Trophoblast cell (in vitro differentiated cells and primary cell): ENCODE data around the gene ASZ1.

Experiments
- DNase-seq, 2 donors: peaks; one replicate each; pipeline ENCODE4 v3.0.0-alpha.2; 2016
- H2AFZ ChIP-seq: 2 replicates; pipeline ENCODE4 v1.6.1; 2013; ENCODE audit warnings: low read length, moderate library complexity, mild to moderate bottlenecking; ENCODE audit not compliant: insufficient read depth, poor library complexity
- H2AK5ac ChIP-seq: 2 replicates; pipeline ENCODE4 v1.6.1; 2013; ENCODE audit warnings: mild to moderate bottlenecking, low read length
- H2BK120ac ChIP-seq: 2 replicates; pipeline ENCODE4 v1.6.1; 2013; ENCODE audit warnings: low read length, mild to moderate bottlenecking, moderate library complexity; ENCODE audit not compliant: insufficient read depth, poor library complexity
- H2BK12ac ChIP-seq: 2 replicates; pipeline ENCODE4 v1.6.1; 2013; ENCODE audit warnings: mild to moderate bottlenecking, low read length, moderate library complexity
- H2BK5ac ChIP-seq: 2 replicates; pipeline ENCODE4 v1.6.1; 2013; ENCODE audit warnings: low read length, low read depth, moderate library complexity, mild to moderate bottlenecking; ENCODE audit not compliant: poor library complexity
- H3K14ac ChIP-seq: 2 replicates; pipeline ENCODE4 v1.6.1; 2013; ENCODE audit warnings: mild to moderate bottlenecking, low read length
- H3K18ac ChIP-seq: 2 replicates; pipeline ENCODE4 v1.6.1; 2013; ENCODE audit warnings: mild to moderate bottlenecking, low read length
- H3K23ac ChIP-seq: 2 replicates; pipeline ENCODE4 v1.6.1; 2013; ENCODE audit warnings: low read length
- H3K27ac ChIP-seq: 2 replicates; pipeline ENCODE4 v1.5.1; 2013; ENCODE audit warnings: low read depth, mild to moderate bottlenecking, inconsistent platforms, low read length, moderate library complexity
- H3K27me3 ChIP-seq: 2 replicates; pipeline ENCODE4 v1.6.1; 2013; ENCODE audit warnings: inconsistent platforms, mild to moderate bottlenecking, low read length, moderate library complexity; ENCODE audit not compliant: insufficient read depth
- H3K36me3 ChIP-seq, 2 experiments: 1 replicate in 1 of 2; 2 replicates in 1 of 2; pipeline ENCODE4 v1.6.1; 2013; ENCODE audit warnings: low read length in 2 of 2, mild to moderate bottlenecking in 2 of 2, moderate library complexity in 1 of 2; ENCODE audit not compliant: insufficient read depth in 2 of 2, control insufficient read depth in 1 of 2
- H3K4ac ChIP-seq: 2 replicates; pipeline ENCODE4 v1.6.1; 2013; ENCODE audit warnings: low read depth, mild to moderate bottlenecking, low read length, moderate library complexity
- H3K4me1 ChIP-seq, 2 experiments: 1 replicate in 1 of 2; 2 replicates in 1 of 2; pipeline ENCODE4 v1.6.1; 2013; ENCODE audit warnings: low read length in 2 of 2, mild to moderate bottlenecking in 2 of 2, moderate library complexity in 1 of 2; ENCODE audit not compliant: insufficient read depth in 2 of 2, control insufficient read depth in 1 of 2
- H3K4me2 ChIP-seq: 2 replicates; pipeline ENCODE4 v1.6.1; 2013; ENCODE audit warnings: inconsistent platforms, mild to moderate bottlenecking, low read length, moderate library complexity
- H3K4me3 ChIP-seq: 2 replicates; pipeline ENCODE4 v1.5.1; 2013; ENCODE audit warnings: mild to moderate bottlenecking, low read depth, low read length, inconsistent platforms
- H3K79me1 ChIP-seq: one replicate; pipeline ENCODE4 v1.6.1; 2013; ENCODE audit warnings: low read length
- H3K79me2 ChIP-seq: 2 replicates; pipeline ENCODE4 v1.6.1; 2013; ENCODE audit warnings: low read length, mild to moderate bottlenecking; ENCODE audit not compliant: control insufficient read depth, insufficient read depth, poor library complexity
- H3K9ac ChIP-seq: 2 replicates; pipeline ENCODE4 v1.6.1; 2013; ENCODE audit warnings: mild to moderate bottlenecking, low read length
- H3K9me3 ChIP-seq: 2 replicates; pipeline ENCODE4 v1.6.1; 2013; ENCODE audit warnings: low read depth, mild to moderate bottlenecking, control low read depth, inconsistent platforms, low read length; ENCODE audit not compliant: insufficient read depth
- H4K12ac ChIP-seq: 2 replicates; pipeline ENCODE4 v1.6.1; 2013; ENCODE audit warnings: low read depth, mild to moderate bottlenecking, low read length, moderate library complexity
- H4K8ac ChIP-seq: 2 replicates; pipeline ENCODE4 v1.6.1; 2013; ENCODE audit warnings: low read depth, mild to moderate bottlenecking, low read length, moderate library complexity
- H4K91ac ChIP-seq: one replicate; pipeline ENCODE4 v1.6.1; 2013; ENCODE audit warnings: low read depth, mild to moderate bottlenecking, low read length, moderate library complexity
- WGBS: extraction: QIAGEN DNeasy Blood & Tissue Kit; methylation state at CpG from one replicate; pipeline ENCODE4 v1.1.7; 2013; ENCODE audit warnings: missing lambda C conversion rate; ENCODE audit not compliant: insufficient read length, insufficient coverage; ENCODE audit errors: extremely low coverage; 5-methylcytosine and 5-hydroxymethylcytosine counted together

Gene ASZ1

GRCh38 chr7:117381362-117381761 is 45.9 kb downstream of the ASZ1 start:
- no peak overlapping the region for H2BK120ac ChIP-seq
- no peaks in the 10 kb centered on the region for H3K9me3 ChIP-seq
- H4K12ac ChIP-seq, result no peak overlapping the region
- no peak overlapping the region for H4K91ac ChIP-seq
- H3K23ac ChIP-seq, result no peak overlapping the region
- no peak overlapping the region for H2AK5ac ChIP-seq
- no peak overlapping the region for H3K27ac ChIP-seq
- no peak overlapping the region for H2AFZ ChIP-seq
- no peak overlapping the region for H3K14ac ChIP-seq
- H4K8ac ChIP-seq, result no peak overlapping the region
- no peaks in the 10 kb centered on the region for H3K79me1 ChIP-seq
- H3K27me3 ChIP-seq, result no peaks in the 10 kb centered on the region
- no peak overlapping the region for H3K4me2 ChIP-seq
- no peaks in the 10 kb centered on the region for H3K79me2 ChIP-seq
- no peak overlapping the region for H2BK5ac ChIP-seq
- H2BK12ac ChIP-seq, result no peak overlapping the region
- H3K4me3 ChIP-seq, result no peak overlapping the region
- no peak for DNase-seq
- H3K4me1 ChIP-seq, result no peaks in the 10 kb centered on the region
- no peak overlapping the region for H3K18ac ChIP-seq
- H3K36me3 ChIP-seq, result no peaks in the 10 kb centered on the region
- H3K4ac ChIP-seq, result no peak overlapping the region
- H3K9ac ChIP-seq, result no peak overlapping the region

GRCh38 chr7:117375380-117375779 is 51.9 kb downstream of the ASZ1 start:
- no CpG with 5 or more reads among the region's 2 CpGs for WGBS
- Histone ChIP-seq H3K9me3 (no peaks in the 10 kb centered on the region), H4K91ac (no peak overlapping the region), H4K12ac (no peak overlapping the region), H3K27me3 (no peaks in the 10 kb centered on the region), H2AFZ (no peak overlapping the region), H3K79me1 (no peaks in the 10 kb centered on the region), H3K4me3 (no peak overlapping the region), H3K4ac (no peak overlapping the region), H3K79me2 (no peaks in the 10 kb centered on the region), H2BK5ac (no peak overlapping the region), H2AK5ac (no peak overlapping the region), H3K27ac (no peak overlapping the region), H3K14ac (no peak overlapping the region), H3K23ac (no peak overlapping the region), H3K4me1 (no peaks in the 10 kb centered on the region), H3K4me2 (no peak overlapping the region), H2BK12ac (no peak overlapping the region), H4K8ac (no peak overlapping the region), H3K18ac (no peak overlapping the region), H3K9ac (no peak overlapping the region), H3K36me3 (no peaks in the 10 kb centered on the region), H2BK120ac (no peak overlapping the region)
- DNase-seq, result no peak

- H3K4ac ChIP-seq, result no peak overlapping the region
- H3K27ac ChIP-seq, result no peak overlapping the region
- H3K4me2 ChIP-seq, result no peak overlapping the region
- no peaks in the 10 kb centered on the region for H3K9me3 ChIP-seq
- H4K8ac ChIP-seq, result no peak overlapping the region
- H2BK5ac ChIP-seq, result no peak overlapping the region
- WGBS, result no CpG with 5 or more reads among the region's 1 CpG
- no peaks in the 10 kb centered on the region for H3K79me1 ChIP-seq
- H3K4me3 ChIP-seq, result no peak overlapping the region
- H3K23ac ChIP-seq, result no peak overlapping the region
- H3K79me2 ChIP-seq, result no peaks in the 10 kb centered on the region
- no peak overlapping the region for H4K12ac ChIP-seq
- no peak overlapping the region for H3K18ac ChIP-seq
- no peak overlapping the region for H2AK5ac ChIP-seq
- no peak overlapping the region for H3K9ac ChIP-seq
- no peaks in the 10 kb centered on the region for H3K4me1 ChIP-seq
- H2BK120ac ChIP-seq, result no peak overlapping the region
- no peak overlapping the region for H2BK12ac ChIP-seq
- no peak overlapping the region for H3K14ac ChIP-seq
- H4K91ac ChIP-seq, result no peak overlapping the region
- H2AFZ ChIP-seq, result no peak overlapping the region
- DNase-seq, result no peak
- no peaks in the 10 kb centered on the region for H3K27me3 ChIP-seq
- H3K36me3 ChIP-seq, result no peaks in the 10 kb centered on the region
Measured at GRCh38 chr7:117372073-117372472, 55.2 kb downstream of the ASZ1 start.

GRCh38 chr7:117364339-117365080 is 62.8 kb downstream of the ASZ1 start:
- no peak overlapping the region for H2BK12ac ChIP-seq
- no peak overlapping the region for H3K18ac ChIP-seq
- H3K4me2 ChIP-seq, result no peak overlapping the region
- no peak overlapping the region for H2AK5ac ChIP-seq
- H3K9me3 ChIP-seq, result no peaks in the 10 kb centered on the region
- no peaks in the 10 kb centered on the region for H3K4me1 ChIP-seq
- H3K23ac ChIP-seq, result no peak overlapping the region
- DNase-seq, result no peak
- H3K27me3 ChIP-seq, result no peaks in the 10 kb centered on the region
- H4K8ac ChIP-seq, result no peak overlapping the region
- H4K12ac ChIP-seq, result no peak overlapping the region
- no peak overlapping the region for H2BK120ac ChIP-seq
- H3K9ac ChIP-seq, result no peak overlapping the region
- H4K91ac ChIP-seq, result no peak overlapping the region
- H3K4ac ChIP-seq, result no peak overlapping the region
- H3K14ac ChIP-seq, result no peak overlapping the region
- no peaks in the 10 kb centered on the region for H3K79me1 ChIP-seq
- H2BK5ac ChIP-seq, result no peak overlapping the region
- H2AFZ ChIP-seq, result no peak overlapping the region
- no peak overlapping the region for H3K27ac ChIP-seq
- no peaks in the 10 kb centered on the region for H3K36me3 ChIP-seq
- no peak overlapping the region for H3K4me3 ChIP-seq
- H3K79me2 ChIP-seq, result no peaks in the 10 kb centered on the region
